Ramos (cell line): ENCODE results near the gene COL1A1.

Source experiments
- in situ Hi-C: fragments of 300-500 bp; cut with MboI; formaldehyde crosslinking; loops from one replicate; pipeline ENCODE4 v1.14.3; 2022; ENCODE audit warnings: low sequenced_read_pairs; ENCODE audit not compliant: unreplicated experiment

COL1A1 gene

DNA sequence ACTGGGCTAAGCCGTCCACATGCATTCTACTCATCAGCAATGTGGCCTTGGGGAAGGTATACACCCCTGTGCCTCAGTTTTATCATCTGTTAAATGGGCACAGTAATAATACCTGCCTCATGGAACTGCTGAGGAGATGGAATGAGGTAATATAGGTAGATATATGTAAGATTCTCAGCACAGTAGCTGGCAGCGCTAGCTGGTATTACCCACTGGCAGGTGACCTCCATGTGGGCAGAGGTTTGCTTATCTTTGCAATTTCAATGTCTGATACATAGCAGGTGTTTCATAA, 36.8 kb downstream of the COL1A1 start:
- in situ Hi-C loops: no loop called here

DNA sequence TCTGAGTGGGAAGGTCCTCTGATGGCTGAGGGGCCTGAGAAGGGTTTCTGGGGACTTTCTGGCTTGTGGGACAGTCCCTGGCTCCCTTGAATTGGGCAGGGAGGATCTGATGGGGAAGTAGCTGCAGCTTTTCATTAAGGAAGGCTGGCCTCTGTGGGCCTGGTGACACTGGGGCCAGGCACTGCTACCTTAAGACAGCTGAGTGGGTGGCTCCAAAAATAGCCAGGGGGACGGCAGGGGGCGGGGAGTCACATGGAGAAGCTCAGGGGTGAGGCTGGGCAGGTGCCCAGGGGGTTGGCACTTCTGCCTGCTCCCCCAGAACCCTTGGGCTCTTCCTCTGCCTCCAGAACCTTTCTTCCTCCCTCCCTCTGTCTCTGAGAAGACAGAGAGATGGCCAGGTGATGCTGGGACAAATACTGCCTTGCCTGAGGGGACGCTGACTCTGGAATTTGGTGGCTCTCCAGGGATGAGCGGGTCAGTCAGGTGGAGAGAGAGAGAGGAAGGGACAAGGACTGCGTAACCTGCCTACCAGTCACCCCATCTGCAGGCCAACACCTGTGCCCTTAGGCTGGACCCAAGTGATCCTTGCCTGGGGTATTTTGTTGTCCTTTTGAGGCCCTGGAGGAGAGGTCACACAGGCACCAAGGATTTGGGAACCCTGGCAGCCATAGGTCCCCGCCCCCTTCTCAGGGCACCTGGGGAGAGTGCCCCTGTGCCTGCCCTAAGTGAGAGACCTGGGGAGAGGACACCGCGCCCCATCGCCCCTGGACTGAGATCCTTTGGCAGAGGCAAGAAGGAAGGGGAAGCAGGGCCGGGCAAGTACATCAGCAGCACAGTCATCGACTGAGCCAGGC, 37.4 kb downstream of the COL1A1 start:
- in situ Hi-C loops: no loop called here

DNA sequence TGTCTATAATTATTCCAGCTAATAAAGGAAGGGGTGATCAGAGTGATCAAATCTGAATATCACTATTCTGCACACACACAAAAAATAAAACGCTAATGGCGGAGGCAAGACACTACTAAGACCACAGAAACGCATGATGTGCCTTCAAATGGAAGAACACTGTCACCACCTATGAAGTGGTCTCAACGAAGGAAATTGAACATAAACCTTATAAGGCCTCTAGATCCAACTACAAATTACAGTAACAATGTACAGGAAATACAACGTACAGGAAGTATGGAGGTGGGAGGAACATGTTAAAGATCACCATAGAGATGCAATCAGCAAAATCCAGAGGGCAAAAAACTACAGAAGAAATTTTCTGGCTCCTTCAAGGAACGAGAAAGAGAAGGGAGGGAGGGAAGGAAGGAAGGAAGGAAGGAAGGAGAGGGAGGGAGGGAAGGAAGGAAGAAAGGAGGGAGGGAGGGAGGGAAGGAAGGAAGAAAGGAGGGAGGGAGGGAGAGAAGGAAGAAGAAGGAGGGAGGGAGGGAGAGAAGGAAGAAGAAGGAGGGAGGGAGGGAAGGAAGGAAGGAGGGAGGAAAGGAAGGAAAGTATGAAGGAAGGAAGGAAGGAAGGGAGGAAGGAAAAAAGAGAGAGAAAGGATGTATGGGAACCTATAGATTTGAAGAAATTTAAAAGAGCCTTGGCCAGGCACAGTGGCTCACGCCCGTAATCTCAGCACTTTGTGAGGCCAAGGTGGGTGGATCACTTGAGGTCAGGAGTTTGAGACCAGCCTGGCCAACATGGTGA, 38.8 kb downstream of the COL1A1 start:
- in situ Hi-C loops: no loop called here

DNA sequence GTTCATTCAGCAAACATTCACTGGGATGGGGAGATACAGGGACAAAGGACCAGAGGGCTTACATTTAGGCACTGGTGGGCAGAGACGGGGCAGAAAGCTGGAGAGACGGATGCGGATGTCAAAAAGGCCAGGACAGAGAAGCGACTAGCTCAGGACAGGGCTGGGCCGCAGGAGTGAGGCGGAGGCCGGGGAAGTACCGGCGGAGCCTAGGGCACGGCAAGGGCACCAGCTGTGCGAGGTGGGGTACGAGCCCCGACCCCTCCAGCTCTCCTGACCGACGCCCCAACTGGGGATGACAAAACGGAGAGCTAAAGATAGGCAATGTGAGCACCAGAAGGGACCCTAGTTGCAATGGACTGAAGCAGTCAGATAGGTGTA, 39.5 kb downstream of the COL1A1 start:
- in situ Hi-C loops: no loop called here

DNA sequence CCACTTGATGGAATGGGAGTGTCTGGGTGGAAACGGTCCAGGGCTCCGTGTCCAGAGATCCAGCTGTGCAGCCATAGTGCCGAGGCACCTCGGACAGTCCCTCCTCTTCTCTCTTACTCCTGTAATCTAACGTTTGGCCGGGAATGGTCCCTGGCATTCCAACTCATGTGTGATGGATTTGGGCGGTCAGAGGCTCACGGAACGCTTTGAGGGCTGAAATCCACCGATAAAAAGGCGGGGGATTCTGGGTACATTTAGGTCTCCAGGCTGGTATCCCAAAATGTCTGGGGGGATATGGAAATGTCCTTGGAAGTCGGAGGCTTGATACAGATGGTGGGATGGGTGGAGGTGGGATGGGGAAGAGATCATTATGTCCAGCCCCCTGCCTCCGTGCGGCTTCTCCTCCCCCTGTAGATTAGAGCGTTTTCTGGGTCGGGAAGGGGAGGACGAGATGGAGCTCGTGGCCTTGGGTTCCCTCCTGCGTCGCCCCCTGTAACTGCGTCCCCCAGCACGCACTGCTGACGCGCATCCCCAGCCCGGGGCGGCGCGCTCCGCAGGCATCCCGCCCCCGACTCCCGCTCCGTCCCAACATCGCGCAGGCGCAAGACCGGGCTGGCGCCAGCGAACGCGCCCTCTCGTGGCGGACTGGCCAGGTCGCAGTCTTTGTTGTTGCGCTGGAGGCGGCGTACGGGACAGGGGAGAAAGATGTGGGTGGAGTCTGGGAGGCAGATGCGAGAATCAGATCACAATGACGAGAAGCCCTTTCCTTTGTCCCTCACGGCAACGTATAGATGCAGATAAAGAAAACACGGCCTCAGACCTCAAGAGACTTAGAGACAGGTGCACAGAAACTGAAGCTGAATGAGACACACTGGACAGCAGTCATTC, 40.2 kb downstream of the COL1A1 start:
- in situ Hi-C loops: no loop called here

DNA sequence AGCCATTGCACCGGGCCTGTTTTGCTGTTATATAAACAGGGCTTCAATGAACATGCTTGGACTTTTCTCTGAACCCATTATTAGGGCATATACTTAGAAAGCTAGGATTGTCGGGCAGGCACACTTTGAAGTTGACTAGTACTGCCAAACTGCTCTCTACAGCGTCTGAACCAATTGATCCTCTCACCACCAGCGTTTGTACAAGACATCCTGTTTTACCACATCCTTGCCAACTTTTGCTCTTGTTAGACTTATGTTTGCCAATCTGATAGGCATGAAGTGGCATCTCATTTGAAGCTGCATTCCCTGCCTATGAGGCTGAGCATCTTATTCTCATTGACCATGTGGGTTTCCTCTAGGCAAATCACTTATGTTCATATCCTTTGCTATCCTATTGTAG, 43.5 kb downstream of the COL1A1 start:
- in situ Hi-C loops: no loop called here

DNA sequence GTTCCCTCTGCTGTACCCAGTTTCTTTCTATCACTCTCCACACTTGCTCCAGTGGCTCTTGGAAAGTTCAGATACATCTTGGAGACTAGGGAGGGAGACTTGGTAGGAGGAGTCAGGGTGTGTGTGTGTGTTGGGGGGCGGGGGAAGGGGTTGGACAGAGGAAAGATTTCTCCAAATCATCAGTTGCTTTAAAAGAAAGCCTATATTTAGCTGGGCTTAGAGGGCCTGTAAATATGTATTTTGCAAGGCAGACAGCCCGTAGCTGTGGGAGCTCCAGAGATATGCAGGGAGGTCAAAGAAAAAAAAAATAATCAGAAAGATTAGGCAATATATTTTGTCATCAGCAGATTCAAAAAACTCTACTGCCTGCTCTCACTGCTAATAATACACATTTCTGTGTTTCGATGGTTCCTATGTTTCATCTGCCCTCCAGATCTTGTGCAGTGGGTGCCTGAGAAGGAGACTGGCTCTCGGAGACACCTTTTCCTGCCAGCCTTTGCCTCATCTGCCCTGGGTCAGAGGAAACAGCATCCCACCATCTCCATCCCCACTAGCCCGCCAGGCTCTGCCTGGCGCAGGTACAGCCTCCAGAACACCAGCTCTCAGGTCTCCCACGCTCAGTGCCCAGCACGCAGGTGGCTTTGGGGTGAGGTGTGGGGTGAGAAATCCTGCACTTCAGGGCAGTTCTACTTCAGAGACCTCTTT, 46.2 kb downstream of the COL1A1 start:
- in situ Hi-C loops: no loop called here

DNA sequence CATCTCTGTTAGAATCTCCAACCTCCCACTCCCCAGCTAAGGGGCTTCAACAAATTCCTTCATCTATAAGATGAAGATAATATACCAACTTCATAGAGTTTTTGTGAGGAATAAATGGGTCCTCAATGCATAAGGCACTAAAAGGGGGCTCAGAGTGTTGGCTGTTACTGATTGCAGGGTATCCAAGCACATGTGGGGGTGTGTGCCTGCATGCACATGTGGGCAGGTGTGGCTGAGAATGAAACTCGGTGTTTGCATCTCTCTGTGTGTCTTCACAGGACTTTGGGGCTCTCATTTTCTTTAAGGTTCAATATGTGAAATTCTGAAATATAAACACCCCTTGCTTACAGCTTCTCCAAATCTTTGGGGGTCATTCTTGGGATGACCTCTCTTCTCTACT, 46.8 kb downstream of the COL1A1 start:
- in situ Hi-C loops: no loop called here

DNA sequence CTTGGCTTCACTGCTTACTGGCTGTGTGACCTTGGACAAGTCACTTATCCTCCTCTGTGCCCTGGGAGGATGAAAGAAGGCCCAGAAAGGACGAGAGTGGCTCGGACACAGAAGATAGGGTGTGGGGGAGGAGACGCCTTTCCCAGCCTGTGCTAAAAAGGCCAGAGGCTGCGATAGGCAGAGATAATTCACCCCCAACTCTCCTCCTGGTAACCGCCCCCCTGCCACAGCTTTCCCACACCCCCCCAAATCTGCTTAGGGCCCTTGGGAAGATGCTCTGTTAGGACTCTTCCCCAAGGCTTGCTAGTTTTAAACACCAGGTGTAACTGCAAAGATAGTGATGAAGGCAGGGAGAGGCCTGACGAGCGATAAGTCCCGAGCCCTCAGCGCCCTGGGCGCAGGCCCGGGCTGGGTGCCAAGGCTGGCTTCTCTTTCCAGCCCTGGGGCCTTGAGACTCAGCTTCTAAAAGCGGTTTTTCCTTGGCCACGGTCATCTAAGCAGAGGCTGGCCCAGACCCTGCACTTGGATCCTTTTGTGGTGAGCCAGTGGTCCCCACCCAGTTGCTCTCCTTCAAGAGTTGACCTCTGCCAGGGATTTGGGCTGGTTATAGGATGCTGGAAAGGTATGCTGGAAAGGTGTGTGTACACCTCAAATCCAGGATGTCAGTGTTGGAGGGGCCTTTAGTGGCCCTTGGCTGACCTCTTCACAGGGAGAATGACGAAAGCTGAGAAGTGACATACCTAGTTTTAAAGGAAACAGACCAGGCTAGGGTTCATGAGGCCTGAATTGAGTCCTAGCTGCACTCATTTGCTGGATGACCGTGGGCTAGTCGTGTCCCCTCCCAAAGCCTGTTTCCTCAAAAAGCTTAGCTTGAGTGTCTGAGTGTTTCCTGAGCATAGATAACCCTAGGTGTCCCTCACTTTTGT, 47.5 kb downstream of the COL1A1 start:
- in situ Hi-C loops: no loop called here

DNA sequence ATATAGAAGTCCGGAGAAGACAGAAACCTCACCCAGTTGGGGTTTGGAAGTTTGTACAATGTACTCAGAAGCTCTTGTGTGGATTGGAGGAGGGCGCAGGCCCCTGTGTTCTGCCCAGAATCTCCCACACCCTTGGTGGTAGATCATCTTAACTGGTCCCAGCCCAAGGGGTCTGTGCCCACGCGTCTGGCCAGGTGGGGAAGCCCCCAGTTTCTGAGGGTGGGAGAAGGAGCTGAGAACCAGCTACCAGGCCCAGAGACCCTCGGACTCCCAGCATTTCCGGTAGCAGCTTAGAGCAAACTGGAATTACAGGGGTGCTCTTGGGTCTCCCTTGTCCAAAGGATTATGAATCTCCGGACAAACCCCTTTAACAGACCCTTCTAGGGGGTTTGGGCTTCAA, 48.7 kb downstream of the COL1A1 start:
- in situ Hi-C loops: no loop called here

DNA sequence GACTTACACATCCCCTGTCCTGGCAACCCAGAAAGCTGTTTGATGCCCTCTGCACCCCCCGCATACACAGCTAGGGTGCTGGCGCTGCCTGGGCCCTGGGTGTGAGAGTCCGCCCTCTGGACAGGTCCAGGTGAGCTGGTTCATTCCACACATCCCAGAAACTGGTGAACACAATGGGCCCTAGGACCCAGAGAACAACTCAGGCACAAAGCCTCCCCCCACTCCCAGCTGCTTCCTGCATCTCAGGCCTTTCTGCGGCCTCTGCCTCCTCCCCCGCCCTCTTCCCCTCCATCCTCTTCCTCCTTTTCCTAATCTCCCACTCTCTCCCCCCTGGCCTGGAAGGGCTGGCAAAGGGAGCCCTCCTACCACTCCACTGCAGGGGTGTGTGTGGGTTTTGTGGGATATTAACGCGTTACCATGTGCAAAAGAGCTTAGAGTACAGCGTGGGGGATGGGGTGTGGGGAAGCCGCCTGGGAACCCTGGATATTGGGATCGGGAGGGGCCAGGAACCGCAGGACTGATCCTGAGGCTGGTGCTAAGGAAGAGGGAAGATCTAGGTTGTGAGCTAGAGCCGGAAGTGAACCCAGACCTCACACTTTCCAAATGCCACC, 49.4 kb downstream of the COL1A1 start:
- in situ Hi-C loops: no loop called here

DNA sequence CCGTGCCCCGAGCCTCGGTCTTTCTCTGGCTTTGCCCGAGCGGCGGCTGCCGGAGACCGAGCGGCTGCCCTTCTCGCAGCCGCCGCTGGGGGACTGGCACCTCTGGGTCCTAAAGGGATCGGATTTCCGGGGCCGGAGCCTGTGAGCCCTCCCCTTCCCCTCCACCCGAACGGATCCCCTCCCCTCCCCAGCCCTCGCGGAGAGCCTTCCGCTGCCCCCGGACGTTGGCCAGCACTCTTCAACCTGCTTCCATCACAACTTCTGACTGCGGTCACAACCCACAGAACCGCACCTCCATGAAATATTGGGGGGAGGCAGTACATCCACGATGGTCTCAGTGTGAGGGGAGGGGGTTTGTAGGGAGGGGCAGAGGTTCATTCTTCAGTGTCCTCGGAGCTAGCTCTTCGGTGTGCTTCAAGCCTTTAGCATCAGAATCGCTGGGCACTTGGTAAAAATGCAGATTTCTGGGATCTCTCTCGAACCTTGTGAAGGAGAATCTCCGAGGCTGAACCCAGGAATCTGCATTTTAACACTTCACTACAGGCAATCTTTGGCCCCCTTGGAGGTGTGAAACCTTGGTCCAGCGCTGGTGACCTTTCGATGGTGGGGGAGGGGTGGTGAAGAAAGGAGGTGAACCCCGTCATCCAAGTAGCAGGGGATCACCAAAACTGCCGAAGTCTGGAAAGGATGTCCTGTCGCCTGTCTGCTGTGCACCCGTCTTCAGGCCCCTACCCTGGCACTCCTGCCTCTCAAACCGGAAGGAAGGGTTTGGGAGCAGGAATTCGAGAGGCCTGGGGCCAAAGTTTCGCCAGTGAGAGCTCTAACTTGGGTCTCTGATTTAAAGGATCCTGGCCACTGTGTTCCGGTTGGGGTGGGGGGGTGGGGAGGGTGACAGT, 50.1 kb downstream of the COL1A1 start:
- in situ Hi-C loops: no loop called here

DNA sequence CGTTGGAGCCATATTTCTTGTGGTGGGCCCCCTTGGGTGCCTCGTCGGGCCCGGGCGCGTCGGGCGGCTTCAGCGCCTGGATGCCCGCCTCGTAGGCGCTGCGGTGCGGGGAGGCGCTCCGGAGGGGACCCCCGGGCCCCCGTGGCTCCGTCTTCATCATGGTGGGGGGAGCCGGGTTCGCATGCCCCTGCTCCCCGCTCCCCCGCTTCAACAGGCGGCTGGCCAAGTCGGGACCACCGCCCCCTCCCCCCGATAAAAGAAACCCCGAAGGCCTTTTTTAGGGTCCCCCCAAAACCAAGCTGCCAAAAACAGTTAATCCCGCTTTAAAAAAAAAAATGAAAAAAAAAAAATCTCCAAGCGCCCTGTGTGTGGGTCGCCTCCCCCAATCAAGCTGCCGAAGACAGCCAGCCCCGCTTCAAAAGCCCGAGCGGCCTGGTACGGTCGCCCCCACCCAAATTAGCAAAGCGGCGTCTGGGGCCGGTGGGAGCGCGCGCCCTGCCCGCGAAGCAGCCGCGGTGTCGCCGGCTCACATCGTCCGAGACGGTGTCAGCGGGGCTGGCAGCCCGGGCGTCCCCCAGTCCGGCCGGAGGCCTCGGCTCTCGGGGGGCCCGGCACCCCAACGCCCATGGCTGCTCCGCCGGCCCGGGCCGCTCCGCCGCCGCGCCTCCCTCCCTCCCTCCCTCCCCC, 50.9 kb downstream of the COL1A1 start, which contains the start of gene PPP1R9B:
TSS of gene PPP1R9B (minus strand) at position 324 of the 687 bp plus-strand sequence. CDS start at position 160, 164 bp downstream.
- in situ Hi-C loops: no loop called here

DNA sequence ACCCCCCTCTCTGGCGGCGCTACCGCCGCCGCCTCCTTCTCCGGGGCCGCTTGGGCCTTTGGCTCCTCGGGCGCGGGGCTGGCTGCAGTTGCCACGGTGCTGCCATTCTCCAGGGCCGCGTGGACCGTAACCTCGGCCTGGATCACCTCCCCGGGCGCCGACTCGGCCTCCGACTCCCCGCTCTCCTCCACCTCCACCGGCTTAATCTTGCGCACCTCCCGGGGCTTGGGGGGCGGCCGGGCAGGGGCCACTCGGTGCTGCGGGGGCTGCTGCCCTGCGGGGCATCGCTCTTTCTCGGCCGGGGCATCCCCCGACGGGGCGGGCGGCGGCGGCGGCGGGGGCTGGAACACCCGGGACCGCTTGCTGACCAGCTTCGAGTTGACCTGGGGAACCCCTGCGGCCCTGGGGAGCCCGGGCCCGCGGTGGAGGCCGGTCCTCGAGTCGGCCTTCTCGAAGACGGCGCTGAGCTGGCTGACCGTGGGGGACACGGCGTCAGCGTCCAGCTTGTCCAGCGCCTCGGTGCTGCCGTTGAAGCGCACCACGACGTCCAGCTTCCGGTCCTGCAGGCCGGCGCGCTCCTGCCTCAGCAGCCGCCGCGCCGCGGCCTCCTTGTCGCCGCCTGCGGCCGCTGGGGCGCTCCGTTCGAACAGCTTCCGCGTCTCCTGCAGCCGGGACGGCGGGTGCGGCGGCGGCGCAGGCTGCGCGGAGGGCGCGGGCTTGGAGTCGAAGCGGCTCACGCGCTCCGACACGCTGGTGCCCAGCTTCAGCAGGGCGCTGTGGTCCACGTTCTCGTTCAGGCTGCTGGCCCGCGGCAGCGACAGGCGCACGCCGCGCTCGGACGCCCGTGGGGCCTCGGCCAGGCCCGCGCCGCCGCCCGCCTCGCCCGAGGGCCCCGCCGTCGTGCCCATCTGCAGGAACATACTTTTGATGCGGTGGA, 51.7 kb downstream of the COL1A1 start:
- in situ Hi-C loops: no loop called here

DNA sequence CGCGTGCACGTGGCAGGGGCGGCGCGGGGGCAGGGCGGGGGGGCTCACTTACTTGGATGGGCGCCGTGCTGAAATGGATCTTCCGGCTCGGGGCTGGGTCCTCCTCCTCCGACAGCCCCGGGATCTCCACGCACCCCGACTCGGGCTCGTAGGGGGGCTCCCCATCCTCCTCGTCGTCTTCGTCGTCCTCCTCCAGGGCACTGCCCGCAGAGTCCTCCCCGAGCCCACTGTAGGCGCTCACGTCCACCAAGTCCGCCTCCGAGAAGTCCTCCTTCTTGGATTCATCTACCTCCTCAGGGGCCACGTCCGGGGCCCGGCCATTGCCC, 52.4 kb downstream of the COL1A1 start:
- in situ Hi-C loops: no loop called here
